NCI-H1417 (cell line): Measurements from ENCODE around the gene PHLDA3.
"Not testable (repeated sequence)": the region's sequence is repeated elsewhere in the genome, so short reads cannot be mapped to it uniquely, and the experiment has no call there.

Experiments used
- DNase-seq, 3 experiments: peaks; one replicate each; lab custom pipeline; 2025; lab: John Stamatoyannopoulos, UW

The PHLDA3 gene

GRCh38 chr1:201486187-201486586 is 17.2 kb upstream of the PHLDA3 start:
- DNase-seq = no peak

GRCh38 chr1:201485184-201485774 is 16.3 kb upstream of the PHLDA3 start:
- no peak for DNase-seq

- no peak for DNase-seq
Measured at GRCh38 chr1:201483373-201483949, 14.5 kb upstream of the PHLDA3 start.

- no peak for DNase-seq
Measured at GRCh38 chr1:201482755-201483154, 13.8 kb upstream of the PHLDA3 start.

GRCh38 chr1:201481761-201482493 is 12.9 kb upstream of the PHLDA3 start:
- peak; percentile 54 to 88 (median 70) for DNase-seq

- peak in 1 of 3 experiments; percentile 52 for DNase-seq
Measured at GRCh38 chr1:201481004-201481380, 12.0 kb upstream of the PHLDA3 start.

- peak; percentile 65 to 87 (median 85) for DNase-seq
Measured at GRCh38 chr1:201480231-201481003, 11.4 kb upstream of the PHLDA3 start.

- no peak for DNase-seq
Measured at GRCh38 chr1:201479201-201479730, 10.3 kb upstream of the PHLDA3 start.

- DNase-seq = not testable (repeated sequence)
Measured at GRCh38 chr1:201478666-201479065, 9.7 kb upstream of the PHLDA3 start.

- DNase-seq = no peak
Measured at GRCh38 chr1:201476670-201477344, 7.8 kb upstream of the PHLDA3 start.

- no peak for DNase-seq
Measured at GRCh38 chr1:201475915-201476669, 7.1 kb upstream of the PHLDA3 start.

- DNase-seq = no peak
Measured at GRCh38 chr1:201475130-201475529, 6.1 kb upstream of the PHLDA3 start.

GRCh38 chr1:201473296-201473695 is 4.3 kb upstream of the PHLDA3 start:
- DNase-seq = no peak

- DNase-seq = not testable (repeated sequence)
Measured at GRCh38 chr1:201472321-201472720, 3.3 kb upstream of the PHLDA3 start.

- no peak for DNase-seq
Measured at GRCh38 chr1:201471772-201472171, 2.8 kb upstream of the PHLDA3 start.

GRCh38 chr1:201470581-201470980 is 1.6 kb upstream of the PHLDA3 start:
- DNase-seq = no peak

- DNase-seq = no peak
Measured at GRCh38 chr1:201469645-201470074, 672 bp upstream of the PHLDA3 start.

- peak in 2 of 3 experiments; percentile 26 to 80 for DNase-seq
Measured at GRCh38 chr1:201468501-201468843, 516 bp downstream of the PHLDA3 start.

- no peak for DNase-seq
Measured at GRCh38 chr1:201466492-201466891, 2.5 kb downstream of the PHLDA3 start.

- DNase-seq = no peak
Measured at GRCh38 chr1:201465698-201466290, 3.2 kb downstream of the PHLDA3 start.
